ENCODE results near the gene ADD1.

DNA sequence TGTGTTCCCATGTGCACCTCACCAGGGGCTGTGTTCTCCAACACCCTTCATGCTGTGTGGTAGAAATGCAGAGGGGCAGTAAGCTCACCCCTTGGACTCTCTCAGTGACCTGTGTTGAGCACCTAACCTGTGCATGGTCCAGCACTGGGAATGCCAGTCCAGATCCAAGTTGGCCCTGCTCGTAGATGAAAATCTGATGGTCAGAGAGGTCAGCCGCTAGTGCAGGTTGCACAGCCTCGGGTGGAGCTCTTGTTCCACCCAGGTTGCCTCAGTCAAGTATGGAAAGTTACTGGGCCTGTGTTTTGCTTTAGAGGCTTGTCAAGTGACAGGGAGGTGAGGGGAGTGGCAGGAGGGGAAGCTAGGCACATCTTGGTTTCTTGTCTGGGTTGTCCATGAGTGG is 68.2 kb downstream of the ADD1 start:
- TF ChIP-seq, protein P1, sequence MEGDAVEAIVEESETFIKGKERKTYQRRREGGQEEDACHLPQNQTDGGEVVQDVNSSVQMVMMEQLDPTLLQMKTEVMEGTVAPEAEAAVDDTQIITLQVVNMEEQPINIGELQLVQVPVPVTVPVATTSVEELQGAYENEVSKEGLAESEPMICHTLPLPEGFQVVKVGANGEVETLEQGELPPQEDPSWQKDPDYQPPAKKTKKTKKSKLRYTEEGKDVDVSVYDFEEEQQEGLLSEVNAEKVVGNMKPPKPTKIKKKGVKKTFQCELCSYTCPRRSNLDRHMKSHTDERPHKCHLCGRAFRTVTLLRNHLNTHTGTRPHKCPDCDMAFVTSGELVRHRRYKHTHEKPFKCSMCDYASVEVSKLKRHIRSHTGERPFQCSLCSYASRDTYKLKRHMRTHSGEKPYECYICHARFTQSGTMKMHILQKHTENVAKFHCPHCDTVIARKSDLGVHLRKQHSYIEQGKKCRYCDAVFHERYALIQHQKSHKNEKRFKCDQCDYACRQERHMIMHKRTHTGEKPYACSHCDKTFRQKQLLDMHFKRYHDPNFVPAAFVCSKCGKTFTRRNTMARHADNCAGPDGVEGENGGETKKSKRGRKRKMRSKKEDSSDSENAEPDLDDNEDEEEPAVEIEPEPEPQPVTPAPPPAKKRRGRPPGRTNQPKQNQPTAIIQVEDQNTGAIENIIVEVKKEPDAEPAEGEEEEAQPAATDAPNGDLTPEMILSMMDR (IDR thresholded peaks at IDR 0.05): no peak
- TF ChIP-seq POLR2A (IDR thresholded peaks at IDR 0.05): no peak

Data from right lobe of liver (tissue), 4 donors.